Glutamatergic neuron (in vitro differentiated cells): ENCODE measurements around the gene MFNG. TPM values are rescaled to one million over a fixed set of nuclear protein-coding genes. Genes with fewer than 3 reads are reported as not detected.

Experiments used
- total RNA-seq: library from RNA; stranded (reverse); fragmentation: NEBNext Ultra II Directional; extraction: Animal tissue kit (Norgen Biotek cat#: 25700); gene quantifications from one replicate; pipeline ENCODE4 v1.2.1, GENCODE V29; 2021; ENCODE audit not compliant: unreplicated experiment

Gene MFNG
- total RNA-seq, 1 donor from 2014 or later = 61.1 TPM

Other genes with a start within 250 kb of the MFNG start
- not detected for gene RAC2, start 242.1 kb downstream of the MFNG start, total RNA-seq
- gene CYTH4, start 203.9 kb downstream of the MFNG start, total RNA-seq = not detected
- gene ELFN2, start 58.9 kb downstream of the MFNG start, total RNA-seq = 7.3 TPM
- gene CARD10, start 33.0 kb upstream of the MFNG start, total RNA-seq = 2.7 TPM
- gene CDC42EP1, start 74.1 kb upstream of the MFNG start, total RNA-seq = 2.1 TPM
- not detected for gene LGALS2, start 93.7 kb upstream of the MFNG start, total RNA-seq
- gene GGA1, start 122.5 kb upstream of the MFNG start, total RNA-seq = 104 TPM
- 12.7 TPM for gene SH3BP1, start 153.3 kb upstream of the MFNG start, total RNA-seq
- 88.1 TPM for gene PDXP, start 172.3 kb upstream of the MFNG start, total RNA-seq
- gene LGALS1, start 189.3 kb upstream of the MFNG start, total RNA-seq = 50.7 TPM
- gene NOL12, start 200.0 kb upstream of the MFNG start, total RNA-seq = 9.9 TPM
- 33.7 TPM for gene TRIOBP, start 210.7 kb upstream of the MFNG start, total RNA-seq